ENCODE measurements around the gene FOXA3.
"Not testable (repeated sequence)": the region's sequence is repeated elsewhere in the genome, so short reads cannot be mapped to it uniquely, and the experiment has no call there.

The FOXA3 gene

GRCh38 chr19:45885556-45886426, 21.7 kb downstream of the FOXA3 start, which contains the start of gene IRF2BP1:
Gene IRF2BP1, minus strand, starts transcription at chr19:45886141. Its CDS starts 367 bp downstream, at chr19:45885774.
- TF ChIP-seq POLR2A (IDR thresholded peaks at IDR 0.05; ENCODE audit: low read depth, low read length), result peak; percentile 38; the same call in 1 of the 2 replicates
- DNase-seq (ENCODE audit: insufficient read length, low spot score) (peak; percentile 75), FAIRE-seq (no peak)

- peak; percentile 57 for FAIRE-seq
- DNase-seq (ENCODE audit: insufficient read length, low spot score), result peak; percentile 75
- TF ChIP-seq POLR2A (IDR thresholded peaks at IDR 0.05; ENCODE audit: low read depth, low read length), result no peak
Measured at GRCh38 chr19:45886427-45887199, 22.5 kb downstream of the FOXA3 start.

- FAIRE-seq, result no peak
- no peak for DNase-seq (ENCODE audit: insufficient read length, low spot score)
- no peak for TF ChIP-seq POLR2A (IDR thresholded peaks at IDR 0.05; ENCODE audit: low read depth, low read length)
Measured at GRCh38 chr19:45887200-45887710, 23.1 kb downstream of the FOXA3 start.

GRCh38 chr19:45889210-45889885, 25.2 kb downstream of the FOXA3 start:
- TF ChIP-seq POLR2A (IDR thresholded peaks at IDR 0.05; ENCODE audit: low read depth, low read length), result no peak
- FAIRE-seq (no peak), DNase-seq (ENCODE audit: insufficient read length, low spot score) (no peak)

GRCh38 chr19:45890877-45891276, 26.8 kb downstream of the FOXA3 start:
- no peak for TF ChIP-seq POLR2A (IDR thresholded peaks at IDR 0.05; ENCODE audit: low read depth, low read length)
- DNase-seq (ENCODE audit: insufficient read length, low spot score) (no peak), FAIRE-seq (no peak)

- no peak for FAIRE-seq
- no peak for TF ChIP-seq POLR2A (IDR thresholded peaks at IDR 0.05; ENCODE audit: low read depth, low read length)
- DNase-seq (ENCODE audit: insufficient read length, low spot score), result no peak
Measured at GRCh38 chr19:45895519-45895972, 31.4 kb downstream of the FOXA3 start.

- DNase-seq (ENCODE audit: insufficient read length, low spot score), result not testable (repeated sequence)
Measured at GRCh38 chr19:45895983-45896599, 32.0 kb downstream of the FOXA3 start.

GRCh38 chr19:45897261-45897812, 33.2 kb downstream of the FOXA3 start:
- no peak for FAIRE-seq
- DNase-seq (ENCODE audit: insufficient read length, low spot score), result no peak
- no peak for TF ChIP-seq POLR2A (IDR thresholded peaks at IDR 0.05; ENCODE audit: low read depth, low read length)

More at GRCh38 chr19:45895983-45896599, 32.0 kb downstream of the FOXA3 start:
- not testable (repeated sequence) for FAIRE-seq

- TF ChIP-seq POLR2A (IDR thresholded peaks at IDR 0.05; ENCODE audit: low read depth, low read length), result no peak
- FAIRE-seq, result no peak
Measured at GRCh38 chr19:45899253-45899652, 35.1 kb downstream of the FOXA3 start.

GRCh38 chr19:45899919-45900589, 35.9 kb downstream of the FOXA3 start:
- FAIRE-seq (no peak), DNase-seq (ENCODE audit: insufficient read length, low spot score) (no peak)
- TF ChIP-seq POLR2A (IDR thresholded peaks at IDR 0.05; ENCODE audit: low read depth, low read length), result no peak

More at GRCh38 chr19:45899253-45899652, 35.1 kb downstream of the FOXA3 start:
- no peak for DNase-seq (ENCODE audit: insufficient read length, low spot score)

- TF ChIP-seq POLR2A (IDR thresholded peaks at IDR 0.05; ENCODE audit: low read depth, low read length), result no peak
- DNase-seq (ENCODE audit: insufficient read length, low spot score), result no peak
- FAIRE-seq, result no peak
Measured at GRCh38 chr19:45900738-45901431, 36.8 kb downstream of the FOXA3 start.

GRCh38 chr19:45901432-45901911, 37.3 kb downstream of the FOXA3 start:
- no peak for TF ChIP-seq POLR2A (IDR thresholded peaks at IDR 0.05; ENCODE audit: low read depth, low read length)
- FAIRE-seq, result no peak
- no peak for DNase-seq (ENCODE audit: insufficient read length, low spot score)

Measured in H54 (cell line).